Endodermal cell (in vitro differentiated cells): Measurements from ENCODE around the gene GRXCR1. TPM values are rescaled to one million over a fixed set of nuclear protein-coding genes. Genes with fewer than 3 reads are reported as not detected.

Experiments
- DNase-seq: peaks from one replicate; pipeline ENCODE4 v3.0.0-alpha.2; 2017
- H3K27ac ChIP-seq: 2 replicates; pipeline ENCODE4 v1.5.1; 2013; ENCODE audit warnings: mild to moderate bottlenecking, low read depth, low read length, moderate library complexity
- H3K27me3 ChIP-seq: 2 replicates; pipeline ENCODE4 v1.6.1; 2013; ENCODE audit warnings: mild to moderate bottlenecking, low read length, moderate library complexity; ENCODE audit not compliant: insufficient read depth, control insufficient read depth, poor library complexity, severe bottlenecking
- H3K36me3 ChIP-seq: 2 replicates; pipeline ENCODE4 v1.7.0; 2013; ENCODE audit warnings: mild to moderate bottlenecking, low read length, moderate library complexity; ENCODE audit not compliant: control insufficient read depth, insufficient read depth
- H3K4me1 ChIP-seq: one replicate; pipeline ENCODE4 v1.7.0; 2013; ENCODE audit warnings: low read length; ENCODE audit not compliant: control insufficient read depth, insufficient read depth
- H3K4me3 ChIP-seq: 2 replicates; pipeline ENCODE4 v1.5.1; 2013; ENCODE audit warnings: mild to moderate bottlenecking, low read length, moderate library complexity
- H3K9ac ChIP-seq: 2 replicates; pipeline ENCODE4 v1.6.1; 2013; ENCODE audit warnings: mild to moderate bottlenecking, low read length, moderate library complexity; ENCODE audit not compliant: poor library complexity, severe bottlenecking; ENCODE audit errors: extremely low read depth
- H3K9me3 ChIP-seq: 2 replicates; pipeline ENCODE4 v1.6.1; 2013; ENCODE audit warnings: mild to moderate bottlenecking, low read length, moderate library complexity; ENCODE audit not compliant: control insufficient read depth
- H3K27ac Mint-ChIP-seq: 2 replicates; pipeline ENCODE4 v1.8.0; 2020; ENCODE audit warnings: mixed read lengths
- H3K27me3 Mint-ChIP-seq: 2 replicates; pipeline ENCODE4 v1.8.0; 2021; ENCODE audit warnings: mild to moderate bottlenecking, mixed read lengths; ENCODE audit not compliant: insufficient read depth
- H3K36me3 Mint-ChIP-seq: 2 replicates; pipeline ENCODE4 v1.8.0; 2020; ENCODE audit warnings: low read depth, mixed read lengths
- H3K4me1 Mint-ChIP-seq: 2 replicates; pipeline ENCODE4 v1.8.0; 2020; ENCODE audit warnings: mixed read lengths
- H3K4me3 Mint-ChIP-seq: 2 replicates; pipeline ENCODE4 v1.8.0; 2020; ENCODE audit warnings: mild to moderate bottlenecking, moderate library complexity, mixed read lengths
- H3K9me3 Mint-ChIP-seq: 2 replicates; pipeline ENCODE4 v1.8.0; 2020; ENCODE audit warnings: mild to moderate bottlenecking, mixed read lengths
- CTCF ChIP-seq: fragments of 200-600 bp; sonication (generic); conservative IDR thresholded peaks from 2 replicates; pipeline ENCODE4 v1.5.0; 2021; ENCODE audit warnings: antibody characterized with exemption, mild to moderate bottlenecking
- WGBS, 2 experiments: methylation state at CpG; one replicate each; pipeline versions ENCODE4 v1.1.5 to v1.1.7; 2013; ENCODE audit warnings: missing lambda C conversion rate in 2 of 2, mixed read lengths in 1 of 2; ENCODE audit not compliant: insufficient coverage in 1 of 2, insufficient read length in 1 of 2; 5-methylcytosine and 5-hydroxymethylcytosine counted together
- total RNA-seq, 2 donors: library from RNA; stranded (reverse); fragmentation: NEBNext Ultra II Directional in 1 of 2; extraction: Animal tissue kit (Norgen Biotek cat#: 25700) in 1 of 2; gene quantifications; 2 replicates in 1 of 2; 3 replicates in 1 of 2; pipeline ENCODE4 v1.2.1, GENCODE V29; 2021

The GRXCR1 gene
- total RNA-seq, 2 donors from 2014 or later: not detected

GRCh38 chr4:42871261-42871660 lies 21.3 kb upstream of the GRXCR1 start:
- Mint-ChIP-seq H3K9me3 (no peaks in the 10 kb centered on the region), H3K27me3 (no peaks in the 10 kb centered on the region), H3K36me3 (no peaks in the 10 kb centered on the region), H3K4me3 (no peak overlapping the region), H3K4me1 (no peaks in the 10 kb centered on the region), H3K27ac (no peak overlapping the region)
- TF ChIP-seq CTCF: no peak
- no peak overlapping the region for H3K4me3 ChIP-seq
- H3K27me3 ChIP-seq: no peaks in the 10 kb centered on the region
- WGBS, 2 experiments: 91% methylated on average over 5 of the region's 5 CpGs
- no peak overlapping the region for H3K9ac ChIP-seq
- no peaks in the 10 kb centered on the region for H3K9me3 ChIP-seq
- no peaks in the 10 kb centered on the region for H3K36me3 ChIP-seq
- DNase-seq: no peak
- no peak overlapping the region for H3K27ac ChIP-seq
- H3K4me1 ChIP-seq: no peaks in the 10 kb centered on the region

- no peaks in the 10 kb centered on the region for H3K27me3 Mint-ChIP-seq
- Histone ChIP-seq H3K9ac (no peak overlapping the region), H3K27me3 (no peaks in the 10 kb centered on the region), H3K4me1 (no peaks in the 10 kb centered on the region), H3K36me3 (no peaks in the 10 kb centered on the region), H3K4me3 (no peak overlapping the region), H3K27ac (peak overlapping the region; percentile 27), H3K9me3 (no peaks in the 10 kb centered on the region)
- no peaks in the 10 kb centered on the region for H3K4me1 Mint-ChIP-seq
- whole genome bisulfite sequencing, 2 experiments: 84 to 92% methylated on average over 2 of the region's 2 CpGs
- no peak overlapping the region for H3K4me3 Mint-ChIP-seq
- no peaks in the 10 kb centered on the region for H3K9me3 Mint-ChIP-seq
- no peak for DNase-seq
- TF ChIP-seq CTCF: no peak
- H3K27ac Mint-ChIP-seq: no peak overlapping the region
- no peaks in the 10 kb centered on the region for H3K36me3 Mint-ChIP-seq
These were observed 20.7 kb upstream of the GRXCR1 start for GRCh38 chr4:42871671-42872290.

- H3K9me3 Mint-ChIP-seq: no peaks in the 10 kb centered on the region
- 84 to 92% methylated on average over 3 of the region's 3 CpGs for WGBS, 2 experiments
- H3K4me3 Mint-ChIP-seq: no peak overlapping the region
- Histone ChIP-seq H3K9ac (no peak overlapping the region), H3K27ac (no peak overlapping the region), H3K4me3 (no peak overlapping the region), H3K9me3 (no peaks in the 10 kb centered on the region), H3K27me3 (peaks cover 13% of the 10 kb centered on the region), H3K4me1 (no peaks in the 10 kb centered on the region), H3K36me3 (no peaks in the 10 kb centered on the region)
- H3K4me1 Mint-ChIP-seq: no peaks in the 10 kb centered on the region
- no peak overlapping the region for H3K27ac Mint-ChIP-seq
- no peak for DNase-seq
- no peak for TF ChIP-seq CTCF
- peaks cover 13% of the 10 kb centered on the region for H3K27me3 Mint-ChIP-seq
- no peaks in the 10 kb centered on the region for H3K36me3 Mint-ChIP-seq
These were observed 13.7 kb upstream of the GRXCR1 start for GRCh38 chr4:42878863-42879262.
